Activated CD4-positive, alpha-beta T cell treated with anti-CD3 and anti-CD28 coated beads, Interleukin-2, Interleukin-6, amounts not matched to agents 100 ng/mL and 50 ng/mL, durations not matched to agents 16 hours and 8 hours (primary cell): ENCODE results near the gene PTPN21.

Experiments used
- DNase-seq: peaks from one replicate; pipeline ENCODE4 v3.0.0-alpha.2; 2020

The PTPN21 gene

GRCh38 chr14:88452231-88452630 lies 102.6 kb downstream of the PTPN21 start:
- no peak for DNase-seq

DNA sequence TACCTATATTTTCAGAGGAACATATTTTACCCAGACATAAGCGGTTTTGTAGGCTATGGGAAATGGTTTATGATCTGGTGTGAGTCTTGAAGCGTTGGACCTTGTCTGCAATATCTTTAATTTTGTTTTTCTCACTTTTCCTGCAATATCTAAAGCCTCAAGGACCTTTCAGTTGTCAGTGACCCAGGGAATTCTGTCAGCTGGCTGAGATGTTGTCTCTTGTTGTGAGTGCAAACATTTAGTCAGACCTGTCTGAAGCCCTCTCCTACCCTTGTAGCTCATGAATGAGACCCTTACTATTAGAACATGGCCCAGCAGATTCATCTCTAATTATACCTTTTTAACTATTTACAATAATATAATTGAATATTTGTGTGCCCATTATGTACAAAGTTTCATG lies 115.7 kb downstream of the PTPN21 start:
- DNase-seq = no peak

DNA sequence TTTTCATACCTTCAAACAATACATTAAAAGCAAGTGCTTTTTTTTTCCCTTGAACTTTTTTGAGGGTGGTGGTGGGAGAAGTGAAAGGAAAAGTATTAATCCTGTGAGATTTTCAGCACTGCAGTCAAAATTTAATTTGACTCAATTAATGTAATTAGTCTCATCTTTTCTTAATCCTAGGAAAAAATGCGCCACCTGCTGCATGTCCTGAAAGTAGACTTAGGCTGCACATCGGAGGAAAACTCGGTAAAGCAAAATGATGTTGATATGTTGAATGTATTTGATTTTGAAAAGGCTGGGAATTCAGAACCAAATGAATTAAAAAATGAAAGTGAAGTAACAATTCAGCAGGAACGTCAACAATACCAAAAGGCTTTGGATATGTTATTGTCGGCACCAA lies 117.1 kb downstream of the PTPN21 start:
- DNase-seq = no peak

DNA sequence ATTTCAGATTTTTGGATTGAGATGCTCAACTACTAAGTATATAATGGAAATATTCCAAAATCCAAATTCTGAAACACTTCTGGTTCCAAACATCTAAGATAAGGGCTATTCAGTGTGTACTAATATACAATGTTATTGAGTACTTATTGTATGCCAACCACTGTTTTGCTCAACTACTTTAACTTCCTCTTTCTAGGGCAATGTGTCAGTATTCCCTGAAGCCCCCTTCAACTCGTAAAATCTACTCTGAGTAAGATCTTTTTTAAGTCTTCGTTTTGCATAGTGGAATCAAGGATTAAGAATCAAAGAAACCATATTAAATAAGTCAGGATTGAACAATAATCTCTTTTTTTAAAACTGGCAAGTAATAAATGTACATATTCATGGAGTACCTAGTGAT lies 123.8 kb downstream of the PTPN21 start:
- no peak for DNase-seq

- DNase-seq = no peak
Measured at GRCh38 chr14:88426271-88426670, 128.5 kb downstream of the PTPN21 start.

- DNase-seq = no peak
Measured at GRCh38 chr14:88424573-88424972, 130.2 kb downstream of the PTPN21 start.

GRCh38 chr14:88422919-88423650 lies 131.7 kb downstream of the PTPN21 start:
- DNase-seq = no peak

DNA sequence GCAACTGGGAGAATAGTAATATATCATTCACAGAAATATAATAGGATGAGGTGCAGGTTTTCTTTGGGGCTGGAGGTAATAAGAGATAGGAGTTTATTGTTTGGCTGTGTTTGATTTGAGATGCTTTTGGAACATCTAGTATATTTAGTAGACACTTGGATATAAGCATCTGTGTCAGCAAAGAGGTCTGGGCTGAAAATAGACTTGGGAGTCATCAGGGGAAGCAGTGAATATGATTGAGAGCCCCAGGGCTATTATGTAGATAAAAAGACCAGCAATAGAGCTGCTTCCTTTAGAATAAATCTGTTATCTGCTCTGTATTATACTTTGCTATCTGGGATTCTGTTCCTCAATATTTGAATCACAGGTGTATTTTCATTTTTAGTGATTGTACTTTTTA lies 132.8 kb downstream of the PTPN21 start:
- DNase-seq = no peak

DNA sequence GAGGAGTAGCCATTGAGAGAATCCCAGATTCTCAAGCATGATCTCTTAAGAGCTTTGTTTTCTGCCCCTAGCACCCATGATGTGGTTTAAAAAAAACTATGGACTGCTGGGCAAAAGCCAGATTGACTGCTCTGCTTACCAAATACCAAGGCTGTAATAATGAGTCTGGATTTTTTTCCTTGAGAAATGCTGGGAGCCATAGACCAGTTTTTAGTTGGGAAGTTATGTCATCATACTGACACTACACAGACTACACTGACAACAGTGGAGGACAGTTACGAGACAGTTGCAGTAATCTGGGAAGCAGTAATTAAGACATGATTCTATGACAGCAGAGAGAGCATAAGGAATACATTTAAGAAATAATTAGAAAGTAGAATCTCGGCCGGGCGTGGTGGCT lies 133.5 kb downstream of the PTPN21 start:
- DNase-seq = no peak

DNA sequence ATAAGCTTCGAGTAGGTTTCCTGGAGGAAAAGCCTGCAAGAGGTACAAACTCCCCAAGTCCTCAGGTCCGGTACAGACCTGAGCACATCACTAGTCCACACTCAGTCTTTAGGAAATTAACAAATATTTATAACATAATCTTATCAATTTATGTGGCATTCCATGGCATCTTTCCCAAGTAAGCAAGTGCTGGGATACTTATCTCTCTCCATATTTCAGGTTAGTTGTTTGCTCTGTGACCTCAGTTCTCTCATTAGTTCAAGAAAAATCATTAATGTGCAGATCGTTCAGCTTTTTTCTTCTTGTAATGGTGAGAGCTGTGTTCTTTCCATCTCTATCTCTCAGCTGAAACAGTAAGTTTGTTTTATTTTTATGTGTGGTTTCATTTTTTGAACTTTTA lies 134.6 kb downstream of the PTPN21 start:
- no peak for DNase-seq

- DNase-seq = no peak
Measured at GRCh38 chr14:88417594-88417993, 137.2 kb downstream of the PTPN21 start.
